ENCODE measurements around the gene PCGF2.

The PCGF2 gene

DNA sequence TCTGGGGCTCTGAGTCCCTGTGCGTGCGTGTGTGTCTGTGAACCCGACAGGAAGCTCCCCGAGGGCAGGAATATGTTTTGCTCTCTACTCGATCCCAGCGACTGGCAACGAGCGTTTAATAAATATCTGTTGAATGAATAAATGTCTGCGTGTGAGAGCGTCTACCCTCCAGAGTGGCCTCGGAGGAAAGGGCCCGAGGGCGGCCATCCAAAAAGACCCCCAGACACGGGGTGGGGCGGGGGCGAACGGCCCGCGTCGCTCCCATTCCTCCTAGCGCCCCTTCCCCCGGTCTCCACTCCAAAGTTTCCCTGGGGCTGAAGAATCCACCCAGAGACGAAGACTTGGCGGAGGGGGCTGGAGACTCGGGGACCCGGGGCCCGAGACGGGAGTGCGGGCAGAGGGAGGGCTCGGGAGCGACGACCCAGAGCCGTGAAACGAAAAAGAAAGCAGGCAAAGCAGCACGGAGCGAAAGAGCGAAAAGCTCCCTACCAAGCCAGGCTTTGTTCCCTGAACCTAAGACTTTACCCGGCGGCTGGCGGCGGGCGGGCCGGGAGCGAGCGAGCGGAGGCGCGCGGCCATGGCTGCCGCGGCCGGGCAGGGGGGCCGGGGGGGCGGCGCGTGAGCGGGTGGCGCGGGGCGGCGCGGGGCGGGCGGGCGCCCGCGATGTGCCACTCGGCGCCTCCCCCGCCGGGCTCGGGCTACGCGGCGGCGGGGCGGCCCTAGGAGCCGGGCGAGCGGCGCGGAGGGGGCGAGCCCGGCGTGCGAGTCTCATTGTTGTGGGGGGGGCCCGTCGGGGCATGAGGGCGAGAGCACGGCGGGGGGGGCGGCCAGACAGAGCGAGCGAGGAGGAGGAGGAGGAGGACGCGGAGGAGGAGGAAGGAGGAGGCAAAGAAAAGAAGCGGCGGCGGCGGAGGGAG lies 43.3 kb downstream of the PCGF2 start, which contains the start of gene MLLT6:
MLLT6 (plus strand) TSS at position 668 of the 917 bp plus-strand sequence. CDS start 360 bp downstream, outside the sequence.
- DNase-seq (ENCODE audit: extremely low read depth in 1 of 2, low read depth in 1 of 2): peak in 1 of 2 donors; percentile 42

DNA sequence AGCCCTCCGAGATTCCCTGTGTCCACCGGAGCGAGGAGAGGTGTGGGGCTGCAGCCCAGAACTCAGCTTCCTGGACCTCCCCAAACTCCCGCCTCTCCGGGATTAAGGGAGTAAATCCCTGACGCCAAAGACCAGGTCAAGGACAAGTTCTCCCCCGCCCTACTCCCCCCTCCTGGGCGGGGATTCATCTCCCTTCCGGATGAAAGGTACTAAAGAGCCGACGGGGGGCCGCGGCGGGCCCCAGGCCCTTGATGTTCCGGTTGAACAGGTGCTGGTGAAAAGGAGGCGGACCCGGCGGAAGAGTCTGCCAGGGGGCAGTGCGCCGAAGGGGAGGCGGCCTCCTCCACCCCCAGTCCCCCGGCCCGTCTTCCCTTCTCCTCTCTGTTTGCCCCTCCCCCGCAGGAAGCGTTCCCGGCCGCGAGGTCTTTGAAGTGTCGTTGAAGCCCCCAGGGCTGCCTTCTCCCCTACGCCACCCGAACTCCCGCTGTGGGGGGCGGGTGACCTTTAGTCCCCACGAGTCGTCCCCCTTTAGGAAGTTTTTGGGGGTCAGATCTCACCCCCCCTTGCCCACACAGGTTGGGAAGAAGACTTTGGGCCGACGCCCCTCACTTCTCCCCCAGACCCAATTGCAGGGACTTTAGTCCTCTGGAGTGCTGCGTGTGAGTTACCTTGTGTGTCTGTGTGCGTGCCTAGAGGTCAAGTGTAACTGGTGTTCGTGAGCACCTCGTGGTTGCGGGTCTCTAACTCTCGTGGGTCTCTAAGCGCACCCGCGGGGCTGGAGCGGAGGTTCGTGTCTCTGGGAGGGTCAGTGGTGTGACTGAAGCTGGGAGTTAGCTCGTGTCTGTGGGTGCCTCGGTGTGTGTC lies 44.2 kb downstream of the PCGF2 start:
- DNase-seq (ENCODE audit: extremely low read depth in 1 of 2, low read depth in 1 of 2): peak; percentile 86 to 92

DNA sequence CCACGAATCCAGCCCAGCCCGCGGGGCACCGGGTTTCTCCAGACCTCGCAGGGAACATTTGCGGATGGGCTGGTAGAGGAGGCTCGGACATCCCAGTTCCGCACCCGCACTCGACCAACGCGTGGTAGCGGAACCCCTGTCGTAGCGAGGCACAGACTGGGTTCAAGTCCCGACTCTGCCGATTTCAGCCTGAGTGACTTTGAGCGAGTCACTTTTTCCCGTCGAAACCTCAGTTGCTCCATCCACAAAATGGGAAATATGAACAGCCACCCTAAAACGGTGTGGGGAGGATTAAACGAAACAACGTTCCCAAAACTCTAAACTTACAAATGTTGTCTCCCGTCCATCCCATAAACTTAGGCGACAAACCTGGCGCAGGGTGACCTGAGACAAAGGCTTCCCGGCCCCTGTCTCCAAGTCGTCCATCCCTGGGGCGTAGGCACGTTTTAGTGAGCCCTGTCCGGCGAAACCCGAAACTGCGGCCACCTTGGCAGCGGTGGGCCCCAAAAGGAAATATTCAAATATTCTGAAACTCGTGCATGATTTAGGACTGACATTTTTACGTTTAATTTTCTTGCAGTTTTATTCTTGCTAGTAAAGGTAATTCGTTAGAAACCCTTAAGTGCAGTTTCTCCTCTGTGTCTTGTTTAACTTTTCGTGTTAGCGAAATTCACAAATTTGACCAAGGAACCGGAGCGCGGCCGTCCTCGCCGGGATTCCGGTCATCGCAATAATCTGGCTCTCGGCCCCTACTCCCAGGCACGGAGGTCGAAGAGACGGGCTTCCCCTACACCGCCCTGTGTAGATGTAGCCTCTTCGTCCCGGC lies 45.0 kb downstream of the PCGF2 start:
- DNase-seq (ENCODE audit: extremely low read depth in 1 of 2, low read depth in 1 of 2): no peak

DNA sequence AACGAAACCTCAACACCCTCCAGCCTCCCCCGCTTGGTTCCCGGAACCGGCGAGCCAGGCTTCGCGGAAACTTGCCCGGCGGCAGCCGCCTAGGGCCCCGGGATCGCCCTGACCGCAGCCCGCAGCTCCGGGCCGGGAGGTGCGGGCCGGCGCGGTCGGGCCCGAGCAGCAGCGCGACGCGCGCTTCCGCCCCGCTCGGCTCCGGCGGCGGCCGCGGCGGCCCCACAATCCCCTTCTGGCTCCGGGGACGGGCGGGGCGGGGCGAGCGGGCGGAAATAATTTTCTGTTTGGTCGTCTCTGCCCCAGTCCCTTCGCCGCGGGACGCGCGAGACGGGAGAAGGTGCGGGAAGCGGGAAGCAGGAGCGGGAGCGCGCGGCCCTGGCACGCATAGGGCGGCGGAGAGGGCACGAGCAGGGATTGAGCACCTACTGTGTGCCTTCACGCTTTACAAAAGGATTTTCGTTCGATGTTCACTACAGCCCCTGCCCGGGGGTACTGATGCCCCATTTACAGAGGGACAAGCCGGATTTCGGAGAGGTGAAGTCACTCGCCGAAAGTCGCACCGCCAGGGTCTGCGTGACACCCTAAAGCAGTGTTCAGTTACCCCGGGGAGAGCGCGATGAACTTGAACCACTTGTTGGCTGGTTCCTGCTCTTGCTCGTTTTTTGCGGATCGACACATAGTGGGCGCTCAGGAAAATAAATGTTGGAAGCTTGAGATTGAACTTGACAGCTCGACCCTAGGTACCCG lies 45.8 kb downstream of the PCGF2 start:
- DNase-seq (ENCODE audit: extremely low read depth in 1 of 2, low read depth in 1 of 2): peak; percentile 69 to 70

DNA sequence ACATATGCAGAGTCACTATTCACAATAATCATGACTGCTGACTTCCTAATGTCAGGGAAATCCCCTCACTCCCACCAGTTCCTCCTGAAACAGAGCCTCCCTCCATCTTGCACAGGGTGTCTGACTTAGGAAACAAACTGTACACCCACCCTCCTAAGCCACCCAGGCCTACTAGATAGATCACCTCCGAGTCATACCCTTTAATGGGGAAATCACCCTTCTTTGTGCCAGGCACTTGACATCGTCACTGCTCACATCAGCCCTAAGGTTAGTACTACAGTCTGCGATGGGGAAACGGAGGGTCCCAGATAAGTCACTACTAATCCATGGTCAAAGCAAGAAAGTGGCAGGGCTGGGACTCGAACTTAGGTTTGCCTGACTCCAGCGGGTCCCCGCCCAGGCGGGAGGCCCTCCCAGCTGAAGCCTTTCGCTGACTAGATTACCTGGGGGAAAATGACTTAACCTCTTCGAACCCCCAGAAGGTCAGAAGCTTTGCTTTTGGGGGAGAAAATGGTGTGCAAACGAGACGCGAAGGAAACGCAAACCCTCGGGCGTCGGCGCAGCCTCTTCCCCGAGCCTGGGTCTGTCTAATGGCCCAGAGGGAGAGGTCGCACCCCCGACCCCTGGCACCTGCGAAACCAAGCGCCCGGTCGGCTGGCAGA lies 46.5 kb downstream of the PCGF2 start:
- peak; percentile 76 to 88 for DNase-seq (ENCODE audit: extremely low read depth in 1 of 2, low read depth in 1 of 2)

DNA sequence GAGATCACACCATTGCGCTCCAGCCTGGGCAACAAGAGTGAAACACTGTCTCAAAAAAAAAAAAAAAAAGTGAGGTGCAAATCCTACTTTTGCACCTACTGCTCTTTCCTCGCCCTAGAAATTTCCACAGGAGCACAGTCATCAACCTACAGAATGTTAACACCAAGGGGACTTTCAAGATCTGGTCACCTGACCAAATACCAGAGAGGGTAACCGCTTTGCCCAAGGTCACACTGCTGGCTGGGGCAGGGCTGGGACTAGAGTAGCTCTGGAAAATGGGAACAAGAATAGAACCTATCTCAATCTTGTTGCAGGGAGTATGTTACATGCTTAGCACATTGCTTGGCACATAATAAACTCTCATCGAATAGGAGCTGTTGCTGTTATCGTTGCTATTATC lies 49.4 kb downstream of the PCGF2 start:
- DNase-seq (ENCODE audit: extremely low read depth in 1 of 2, low read depth in 1 of 2): no peak

DNA sequence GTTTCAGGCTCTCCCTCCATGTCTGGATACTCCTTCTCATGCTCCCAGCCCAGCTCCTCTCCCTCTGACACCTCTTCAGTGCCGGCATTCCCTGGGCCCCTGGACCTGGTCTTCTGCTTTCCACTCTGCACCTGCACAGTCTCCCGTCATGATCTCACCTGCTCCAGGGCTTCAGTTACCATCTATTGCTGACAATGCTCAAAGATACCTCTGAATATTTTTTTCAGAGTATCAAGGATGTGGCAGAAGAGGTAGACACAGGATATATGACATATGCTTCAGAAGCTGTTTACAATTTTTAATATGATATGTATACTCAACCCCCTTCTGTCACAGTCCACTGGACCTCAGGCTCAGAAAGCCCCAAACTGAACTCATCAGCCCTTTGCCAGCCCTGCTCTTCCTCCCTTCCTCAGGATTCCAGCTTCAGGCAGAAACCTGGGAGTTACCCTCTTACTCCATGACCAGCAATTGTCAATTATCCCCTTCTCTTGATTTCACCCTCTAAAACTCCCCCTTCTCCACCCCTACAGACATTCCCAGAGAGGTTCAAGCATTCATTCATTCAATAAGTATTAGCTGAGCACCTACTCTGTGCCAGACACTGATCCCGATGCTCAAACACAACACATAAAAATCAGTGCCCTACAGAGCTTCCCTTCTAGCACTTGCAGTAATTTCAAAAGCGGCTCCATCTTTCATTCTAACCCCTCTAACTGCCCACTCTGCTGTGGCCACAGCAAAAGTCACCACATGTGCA lies 50.9 kb downstream of the PCGF2 start:
- DNase-seq (ENCODE audit: extremely low read depth in 1 of 2, low read depth in 1 of 2): no peak

DNA sequence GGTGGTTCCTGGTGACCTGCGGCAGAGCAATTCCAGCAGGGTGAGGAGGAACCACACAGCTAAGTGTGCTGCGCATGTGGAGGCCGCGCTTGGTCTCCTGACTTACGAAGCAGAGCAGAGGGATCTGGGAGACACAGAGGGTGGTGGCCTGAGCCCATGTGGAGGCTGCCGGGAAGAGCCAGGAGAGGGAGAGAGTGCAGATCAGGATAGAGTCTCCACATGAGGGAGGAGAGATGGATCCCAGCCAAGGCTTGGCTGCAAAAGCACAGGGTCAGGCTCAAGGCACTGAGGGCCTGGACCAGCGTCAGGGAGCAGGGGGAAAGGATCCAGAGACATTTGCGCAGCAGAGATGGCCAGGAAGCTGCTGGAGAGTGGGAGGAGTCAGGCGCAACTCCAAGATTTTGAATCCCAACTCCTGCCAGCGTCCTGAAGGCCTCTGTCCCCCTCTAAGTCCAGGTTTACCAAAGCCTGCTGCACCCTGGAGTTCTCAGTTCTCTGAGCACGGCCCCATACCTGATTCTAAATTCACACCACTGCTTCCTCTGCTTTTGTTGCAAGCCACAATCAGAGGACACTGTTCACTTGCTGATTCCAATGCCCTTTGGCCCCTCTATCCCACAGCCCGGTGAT lies 54.3 kb downstream of the PCGF2 start:
- DNase-seq (ENCODE audit: extremely low read depth in 1 of 2, low read depth in 1 of 2): no peak

DNA sequence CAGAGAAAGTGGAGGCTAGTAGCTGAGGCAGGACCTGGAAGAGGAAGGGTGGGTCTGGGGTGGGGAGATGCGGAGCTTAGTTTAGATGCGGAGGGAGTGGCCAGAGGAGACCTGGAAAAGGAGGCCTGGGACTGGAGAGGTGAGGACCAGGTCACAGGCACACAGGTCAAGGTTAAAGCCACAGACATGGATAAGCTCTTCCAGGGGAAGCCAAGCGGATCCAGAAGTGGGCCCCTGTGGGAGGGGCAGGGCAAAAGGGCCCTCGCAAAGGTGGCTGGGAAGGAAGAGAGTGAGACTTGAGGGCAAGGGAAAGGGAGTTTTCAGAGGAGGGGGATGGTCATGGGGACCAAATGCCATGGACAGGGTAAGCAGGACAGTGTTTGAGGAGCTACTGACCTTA lies 57.0 kb downstream of the PCGF2 start:
- DNase-seq (ENCODE audit: extremely low read depth in 1 of 2, low read depth in 1 of 2): no peak

DNA sequence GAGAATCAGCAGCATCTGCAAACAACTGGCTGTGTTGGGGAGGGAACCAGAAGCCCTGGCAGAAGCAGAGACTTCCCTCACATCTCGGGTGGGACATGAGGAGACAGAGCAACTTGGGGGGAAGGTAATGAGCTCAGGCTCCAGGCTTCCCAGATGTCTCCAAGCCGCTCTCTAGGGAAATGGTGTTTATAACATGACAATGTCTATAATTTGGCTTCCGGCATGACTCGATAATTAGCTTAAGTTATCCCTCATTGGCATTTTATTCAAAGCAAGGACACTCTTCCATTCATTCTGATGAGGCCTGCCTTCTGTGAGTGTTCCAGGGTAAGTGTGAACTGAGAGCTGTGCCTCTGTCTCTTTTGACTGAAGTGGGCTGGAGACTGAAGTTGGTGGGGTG lies 57.8 kb downstream of the PCGF2 start:
- DNase-seq (ENCODE audit: extremely low read depth in 1 of 2, low read depth in 1 of 2): no peak

DNA sequence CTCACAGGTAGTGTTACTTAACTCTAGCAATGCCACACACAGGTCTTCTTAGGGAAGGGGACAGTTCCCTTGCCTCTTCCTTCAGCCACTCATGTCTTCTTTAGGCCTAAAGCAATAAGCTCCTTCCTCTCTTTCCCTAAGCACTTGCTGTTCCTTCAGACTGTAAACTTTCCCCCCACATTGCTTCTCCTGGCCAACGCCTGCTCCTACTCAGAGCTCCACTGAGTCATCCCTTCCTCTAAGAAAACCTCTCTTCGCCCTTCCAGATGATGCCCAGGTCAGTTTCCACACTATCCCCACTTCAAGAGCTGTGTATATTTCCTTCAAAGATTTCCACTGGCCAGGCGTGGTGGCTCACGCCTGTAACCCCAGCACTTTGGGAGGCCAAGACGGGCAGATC lies 60.9 kb downstream of the PCGF2 start:
- DNase-seq (ENCODE audit: extremely low read depth in 1 of 2, low read depth in 1 of 2): no peak

DNA sequence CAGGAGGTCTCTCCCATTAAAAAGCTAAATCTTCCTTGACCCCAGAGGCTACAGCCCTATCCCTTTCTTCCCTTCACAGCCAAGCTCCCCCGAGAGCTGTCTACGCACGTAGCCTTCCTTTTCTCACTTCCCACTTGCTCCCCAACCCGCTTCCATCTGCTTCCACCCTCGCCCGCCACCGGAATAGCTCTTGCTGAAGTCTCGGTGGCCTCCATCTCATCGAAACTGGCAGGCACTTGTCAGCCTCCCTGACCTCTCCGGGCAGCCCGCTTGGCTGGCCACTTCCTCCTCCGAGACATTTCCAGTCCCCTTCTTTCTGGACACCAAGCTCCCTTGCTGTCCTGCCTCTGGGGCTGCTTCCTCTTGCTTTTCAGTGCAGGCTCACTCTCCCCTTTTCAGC lies 62.6 kb downstream of the PCGF2 start:
- no peak for DNase-seq (ENCODE audit: extremely low read depth in 1 of 2, low read depth in 1 of 2)
